ENCODE results near the gene HNRNPLL.

HNRNPLL gene

DNA sequence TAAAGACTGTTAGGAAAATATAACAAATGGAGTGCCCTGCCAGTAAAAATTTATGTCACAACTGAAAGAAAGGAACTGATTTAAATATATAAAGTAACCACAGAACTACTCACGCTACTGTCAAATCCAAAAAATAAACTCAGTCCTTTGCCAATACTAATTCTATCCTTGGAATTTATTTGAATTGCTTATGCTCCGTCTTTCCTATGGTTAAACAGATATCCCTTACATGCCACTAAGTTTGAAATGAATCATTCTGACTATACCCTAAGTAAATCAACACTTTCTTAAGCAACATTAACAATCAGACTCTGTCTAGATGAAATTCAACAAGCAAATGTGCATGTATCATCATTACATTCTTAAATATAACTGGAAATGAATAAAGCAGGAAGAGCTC is 9.8 kb downstream of the HNRNPLL start:
- no peak for DNase-seq (ENCODE audit: low spot score)

DNA sequence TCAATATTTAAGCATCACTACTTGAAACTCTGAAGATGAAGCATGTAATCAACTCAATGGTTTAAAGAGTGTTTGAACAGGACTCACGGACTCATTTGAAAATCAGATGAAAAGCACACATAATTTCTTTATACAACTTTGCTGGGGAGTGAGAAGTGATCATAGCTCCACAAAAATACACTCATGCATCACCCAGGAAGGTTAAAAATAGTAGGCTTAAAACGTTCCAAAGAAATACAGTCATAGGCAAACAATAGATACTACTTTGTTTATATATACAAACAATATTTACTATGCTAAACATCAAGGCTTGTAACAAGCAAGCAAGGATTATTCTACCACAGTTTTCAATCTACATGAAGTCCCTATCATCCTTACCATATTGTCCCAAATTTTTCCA is 11.6 kb downstream of the HNRNPLL start:
- no peak for DNase-seq (ENCODE audit: low spot score)

DNA sequence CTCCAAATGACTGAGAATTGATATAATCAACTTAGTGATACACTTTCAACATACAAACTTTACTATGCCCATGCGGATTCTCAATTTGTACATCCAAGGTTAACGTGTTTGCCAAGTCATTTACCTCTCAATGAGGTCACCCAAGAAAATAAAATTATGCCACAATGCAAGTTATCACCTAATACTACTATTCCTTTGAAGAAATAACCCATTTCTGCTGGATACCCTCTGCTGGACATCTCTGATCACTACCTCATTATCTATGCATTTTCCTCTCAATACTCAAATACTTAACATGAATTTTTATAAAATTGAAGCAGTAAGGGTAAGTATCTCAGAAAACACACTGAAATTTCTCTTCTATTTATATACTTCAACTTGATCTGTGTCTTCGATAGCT is 12.7 kb downstream of the HNRNPLL start:
- no peak for DNase-seq (ENCODE audit: low spot score)

DNA sequence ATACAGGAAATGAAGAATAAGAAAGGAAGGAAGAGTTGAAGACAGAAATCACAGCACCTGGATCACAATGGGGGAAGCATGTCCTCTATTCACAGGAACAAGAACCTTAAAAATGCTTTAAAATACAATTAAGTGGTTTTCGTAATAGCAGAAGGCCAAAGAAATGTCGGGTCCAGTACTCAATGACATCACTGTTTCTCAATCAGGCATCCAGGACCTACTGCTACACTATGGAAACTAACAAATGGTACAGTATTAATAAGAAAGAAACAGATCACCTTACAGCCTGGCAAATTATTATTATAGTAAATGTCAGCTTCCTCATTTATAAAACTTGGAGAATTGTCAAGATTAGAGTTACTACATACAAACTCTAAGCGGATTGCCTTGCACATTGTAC is 15.8 kb downstream of the HNRNPLL start:
- no peak for DNase-seq (ENCODE audit: low spot score)

DNA sequence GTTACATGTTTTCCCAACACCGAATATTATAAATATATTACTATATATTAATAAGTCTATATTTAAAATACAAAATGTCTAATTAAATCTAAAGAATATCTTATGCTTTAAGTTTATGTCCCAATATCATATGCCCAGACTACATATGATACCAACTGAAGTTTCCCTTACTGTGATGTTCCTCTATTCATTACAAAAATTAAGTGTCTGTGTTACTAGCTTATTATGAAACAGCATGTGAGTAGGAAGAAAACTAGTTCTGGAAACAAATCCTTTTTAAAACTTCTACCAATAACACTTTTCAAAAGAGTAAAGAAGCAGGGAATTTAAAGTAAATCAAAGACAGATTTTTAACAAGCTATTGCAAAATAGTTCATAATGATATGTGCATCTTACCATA is 17.8 kb downstream of the HNRNPLL start:
- no peak for DNase-seq (ENCODE audit: low spot score)

DNA sequence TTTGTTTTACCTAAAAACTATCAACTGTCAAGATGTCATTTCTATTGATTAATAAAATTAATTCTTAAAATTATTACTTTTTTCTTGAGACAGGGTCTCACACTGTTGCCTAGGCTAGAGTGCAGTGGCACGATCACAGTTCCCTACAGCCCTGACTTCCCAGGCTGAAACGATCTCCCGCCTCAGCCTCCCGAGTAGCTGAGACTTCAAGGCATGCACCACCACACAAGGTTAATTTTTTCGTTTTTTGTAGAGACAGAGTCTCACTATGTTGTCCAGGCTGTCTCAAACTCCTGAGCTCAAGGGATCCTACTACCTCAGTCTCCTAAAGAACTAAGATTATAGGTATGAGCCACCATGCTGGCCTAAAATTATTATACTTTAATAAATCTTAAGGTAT is 18.7 kb downstream of the HNRNPLL start:
- no peak for DNase-seq (ENCODE audit: low spot score)

DNA sequence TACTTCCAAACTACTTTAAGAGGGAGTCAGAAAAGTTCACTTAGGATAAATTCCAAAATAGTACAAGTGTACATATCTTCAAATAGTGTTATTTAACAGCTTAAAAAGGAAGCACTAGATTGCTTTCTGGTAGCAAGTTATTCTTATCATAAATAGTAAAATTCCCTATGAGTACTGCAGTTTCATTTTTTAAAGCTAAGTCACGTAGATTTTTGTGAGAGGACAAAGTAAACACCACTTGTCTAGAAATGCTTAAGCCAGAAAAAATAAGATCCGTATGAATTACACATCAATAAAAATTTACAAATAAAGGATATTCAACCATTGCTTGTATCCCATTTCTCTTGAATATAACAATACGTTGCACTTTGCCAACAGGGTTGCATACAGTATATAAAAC is 19.2 kb downstream of the HNRNPLL start:
- no peak for DNase-seq (ENCODE audit: low spot score)

DNA sequence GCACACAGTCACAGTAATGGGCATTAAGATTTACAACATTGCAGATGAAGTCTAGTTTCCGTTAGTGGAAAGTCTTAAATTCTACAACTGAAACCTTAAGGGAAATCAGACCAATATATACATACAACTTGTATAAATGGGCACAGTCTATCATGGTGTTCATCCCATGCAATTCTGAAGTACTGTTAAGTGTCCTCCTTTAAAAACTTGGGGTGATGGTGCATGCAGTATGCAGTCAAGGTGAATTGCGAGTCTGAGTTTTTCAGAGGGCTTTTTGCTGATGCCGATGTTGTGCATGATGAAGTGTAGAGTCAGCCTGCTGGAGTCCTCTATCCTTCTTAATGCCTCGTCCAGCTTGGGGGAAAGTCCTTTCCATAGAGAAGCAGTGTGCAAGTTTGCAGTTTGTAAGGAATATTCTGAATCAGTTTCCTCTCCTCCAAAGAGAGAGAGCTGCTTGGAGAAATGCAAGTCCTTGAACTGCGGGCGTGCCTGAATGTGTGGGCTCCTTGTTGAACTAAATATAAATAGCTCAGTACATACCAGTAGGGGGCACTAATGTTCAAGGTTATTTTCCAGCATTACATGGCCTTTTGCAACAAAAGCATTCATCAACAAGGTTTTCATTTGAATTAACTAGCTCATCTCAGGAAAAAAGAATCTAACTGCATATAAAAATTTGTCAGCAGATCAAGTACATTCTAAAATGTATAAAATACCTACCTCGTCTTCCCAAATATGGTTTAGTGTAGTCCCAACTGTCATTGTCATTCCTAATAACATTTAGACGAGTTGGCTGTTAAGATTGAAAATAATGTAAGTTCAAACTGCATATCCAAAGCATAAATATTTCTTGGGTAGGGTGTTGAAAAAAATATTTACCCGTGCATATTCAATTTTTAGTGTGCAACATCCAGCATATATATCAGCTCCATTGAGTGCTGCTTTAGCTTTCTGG is 21.3 kb downstream of the HNRNPLL start:
- DNase-seq (ENCODE audit: low spot score): no peak

DNA sequence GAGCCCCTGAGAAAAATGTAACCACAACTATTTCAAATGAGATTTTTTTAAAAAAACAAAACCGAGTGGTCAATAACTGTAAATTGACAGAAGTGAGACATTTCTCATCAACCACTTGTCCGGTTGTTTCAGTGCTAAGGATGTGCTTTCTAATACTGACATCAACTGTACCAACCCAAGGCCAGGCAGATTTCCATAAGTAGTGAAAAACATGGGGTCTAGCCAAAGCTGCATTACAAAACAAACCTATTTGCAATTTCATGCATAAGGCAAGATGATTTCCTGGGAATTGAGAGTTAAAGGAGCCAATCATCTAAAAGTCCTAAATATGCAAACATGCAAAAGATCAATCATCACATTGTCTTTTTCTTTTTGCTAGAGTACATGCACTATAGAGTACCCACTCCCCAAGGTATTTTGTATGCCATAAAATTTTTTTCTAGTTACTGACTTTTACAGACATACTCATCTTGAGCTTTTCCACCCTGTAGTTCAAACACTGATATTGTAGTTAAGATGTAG is 22.6 kb downstream of the HNRNPLL start:
- DNase-seq (ENCODE audit: low spot score): no peak

DNA sequence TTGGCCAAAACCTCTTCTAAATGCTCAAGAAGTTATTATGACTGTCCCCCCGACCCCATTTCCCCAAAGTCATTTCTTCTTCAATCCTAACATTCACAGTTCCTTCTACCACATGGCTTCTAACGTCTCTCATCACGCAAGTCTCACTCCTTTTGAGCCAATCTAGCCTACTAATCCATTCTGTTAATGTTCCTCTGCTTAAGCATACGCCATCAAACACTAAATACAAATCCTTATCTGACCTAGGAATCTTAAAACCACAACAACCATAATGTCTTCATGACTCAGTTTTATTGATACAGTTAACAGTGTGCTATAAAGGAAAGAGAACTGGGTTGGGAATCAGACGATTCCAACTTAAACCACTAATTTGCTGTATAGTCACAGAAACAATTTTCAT is 23.9 kb downstream of the HNRNPLL start:
- DNase-seq (ENCODE audit: low spot score): no peak

DNA sequence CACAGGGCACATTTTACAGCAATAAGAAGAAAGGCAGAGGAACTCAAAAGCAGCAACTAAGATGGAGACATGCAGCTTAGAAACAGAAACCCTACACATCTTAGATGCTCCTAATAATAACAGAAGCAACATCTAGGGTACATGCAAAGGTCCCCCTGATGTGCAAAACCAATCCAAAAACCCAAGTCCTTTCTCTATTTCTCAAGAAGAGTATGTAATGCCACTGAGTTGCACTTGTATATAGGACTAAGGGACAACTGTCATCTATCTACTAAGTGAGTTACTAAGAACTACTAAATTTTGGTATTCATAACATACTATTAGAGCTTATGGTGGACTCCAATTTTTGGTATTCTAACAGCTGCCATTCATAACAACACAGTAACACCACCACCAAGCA is 28.4 kb downstream of the HNRNPLL start:
- no peak for DNase-seq (ENCODE audit: low spot score)

DNA sequence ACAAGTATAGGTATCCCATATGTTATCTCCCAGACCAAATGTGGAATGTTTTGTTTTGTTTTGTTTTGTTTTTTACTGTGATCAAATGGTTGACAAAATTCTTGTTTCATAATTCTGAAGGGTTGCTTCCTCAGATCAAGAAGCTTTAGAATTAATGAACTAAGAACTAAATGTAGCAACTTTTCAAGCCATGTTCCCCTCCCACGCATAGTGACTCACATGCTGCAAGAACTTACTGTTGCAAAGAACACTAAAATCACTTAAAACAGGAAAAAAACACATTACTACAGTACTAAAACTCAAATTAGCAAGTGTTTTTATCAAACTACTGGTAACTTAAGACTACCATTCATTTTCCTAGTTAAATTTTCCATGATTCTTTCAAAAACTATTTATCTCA is 30.6 kb downstream of the HNRNPLL start:
- DNase-seq (ENCODE audit: low spot score): no peak

DNA sequence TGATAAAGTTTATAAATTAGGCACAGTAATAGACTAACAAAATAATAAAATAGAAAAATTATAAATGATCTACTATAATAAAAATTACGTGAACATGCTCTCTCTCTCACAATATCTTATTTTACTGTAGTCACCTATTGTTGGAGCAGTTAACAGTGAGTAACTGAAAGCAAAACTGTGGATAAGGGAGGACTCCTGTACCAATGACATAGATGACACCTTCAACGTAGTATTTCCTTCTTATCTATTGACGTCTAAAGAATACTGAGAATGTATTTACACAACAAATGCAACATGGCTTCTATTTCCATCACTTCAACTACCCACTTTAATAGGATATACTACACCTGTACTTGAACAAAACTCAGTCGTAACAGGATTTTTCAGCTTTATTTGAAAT is 31.5 kb downstream of the HNRNPLL start:
- DNase-seq (ENCODE audit: low spot score): no peak

DNA sequence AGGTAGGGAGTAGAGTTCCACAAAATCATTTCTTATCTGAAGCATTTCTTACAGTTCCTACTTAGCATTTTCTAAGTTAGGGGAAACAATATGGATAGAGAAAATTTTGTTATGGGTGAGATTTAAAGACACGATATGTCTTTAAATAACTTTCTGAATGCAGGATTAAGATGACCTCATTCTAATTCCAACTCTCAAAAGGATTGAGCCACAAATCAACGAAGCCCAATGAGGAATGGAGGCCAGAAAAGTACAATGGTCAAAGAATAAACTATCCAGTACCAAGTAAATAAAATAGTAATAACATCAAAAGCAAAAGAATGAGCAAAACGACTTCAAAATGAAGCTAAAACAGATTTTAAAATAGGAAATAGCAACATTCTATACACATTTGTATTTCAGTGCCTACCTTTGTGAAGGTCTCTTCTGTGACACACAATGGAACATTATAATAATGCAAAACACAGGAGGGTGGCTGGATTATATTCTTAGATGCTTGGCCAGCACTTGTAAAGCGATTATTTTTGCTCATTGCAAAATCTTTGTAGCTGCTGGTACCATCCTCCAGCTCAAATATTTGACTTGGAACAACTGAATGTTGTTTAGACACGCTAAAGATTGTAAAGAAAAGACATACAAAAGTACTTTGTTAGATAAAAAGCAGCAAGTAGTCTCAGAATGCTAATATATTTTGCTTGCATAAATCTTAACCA is 33.8 kb downstream of the HNRNPLL start:
- DNase-seq (ENCODE audit: low spot score): no peak

DNA sequence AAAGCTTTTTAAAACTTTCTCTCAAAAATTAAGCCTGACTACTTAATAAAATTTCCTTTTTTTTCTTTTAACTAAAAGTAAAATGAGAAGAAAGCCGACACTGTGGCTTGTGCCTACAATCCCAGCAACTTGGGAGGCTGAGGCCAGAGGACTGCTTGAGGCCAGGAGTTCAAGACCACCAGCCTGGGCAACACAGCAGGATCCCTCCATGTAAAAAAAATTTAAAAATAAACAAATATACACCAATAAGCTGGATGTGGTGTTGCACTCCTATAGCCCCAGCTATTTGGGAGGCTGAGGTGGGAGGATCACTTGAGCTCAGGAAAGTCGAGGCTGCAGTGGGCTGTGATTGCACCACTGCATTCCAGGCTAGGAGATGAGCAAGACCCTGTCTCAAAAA is 37.4 kb downstream of the HNRNPLL start:
- DNase-seq (ENCODE audit: low spot score): no peak

DNA sequence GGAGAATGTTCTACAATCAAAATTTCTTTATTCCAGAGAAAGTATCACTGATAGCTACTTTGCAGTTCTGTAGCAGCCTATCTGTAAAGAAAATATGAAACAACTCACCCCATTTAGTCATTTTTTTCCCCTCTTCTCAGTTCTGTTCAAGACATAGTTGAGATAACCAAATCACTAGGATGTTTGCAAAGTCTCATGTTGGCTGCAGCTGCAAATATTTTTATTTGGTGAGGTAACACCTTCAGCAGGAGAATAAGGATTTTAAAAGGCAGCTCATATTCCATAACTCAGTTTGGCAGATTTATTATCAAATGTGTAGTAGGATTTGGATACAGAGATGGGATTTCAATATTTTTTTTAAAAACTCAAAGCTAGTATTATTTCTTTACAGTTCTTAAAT is 41.0 kb downstream of the HNRNPLL start:
- no peak for DNase-seq (ENCODE audit: low spot score)

DNA sequence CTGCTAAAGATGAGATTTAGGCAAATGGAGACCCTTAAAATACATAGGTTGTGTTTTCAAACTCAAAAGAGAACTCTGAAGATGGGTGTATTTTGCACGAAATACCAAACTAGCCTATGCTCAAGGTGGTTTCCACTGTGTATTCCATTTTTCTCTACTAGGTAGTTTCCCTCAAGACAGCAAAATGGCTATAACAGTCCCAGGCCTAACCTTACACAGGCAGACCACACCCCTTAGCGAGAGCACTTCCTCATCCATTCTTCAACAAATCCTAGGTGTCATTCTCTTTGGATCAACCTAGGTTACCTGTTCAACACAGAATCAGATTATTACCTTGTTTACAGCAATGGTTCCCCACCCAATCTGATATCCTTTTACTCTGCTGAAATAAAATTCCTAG is 42.6 kb downstream of the HNRNPLL start:
- no peak for DNase-seq (ENCODE audit: low spot score)

DNA sequence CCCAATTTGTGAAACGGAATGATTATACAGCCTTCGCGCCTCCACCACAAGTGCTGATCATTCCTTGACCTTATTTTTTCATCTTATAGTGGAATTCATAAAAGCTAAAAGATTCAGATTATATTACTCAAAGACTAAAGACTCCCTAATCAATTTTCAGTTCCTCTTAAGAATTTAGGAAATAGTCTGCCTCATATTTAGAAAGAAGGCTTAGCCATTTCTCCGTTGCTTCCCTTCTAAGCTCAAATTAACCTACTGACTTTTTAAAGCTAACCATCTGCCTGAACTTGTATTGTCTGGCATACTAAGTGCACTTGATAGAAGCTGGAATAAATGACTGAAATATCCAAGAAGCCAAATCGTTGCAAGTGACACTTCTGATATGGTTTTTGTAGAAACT is 44.7 kb downstream of the HNRNPLL start:
- no peak for DNase-seq (ENCODE audit: low spot score)

DNA sequence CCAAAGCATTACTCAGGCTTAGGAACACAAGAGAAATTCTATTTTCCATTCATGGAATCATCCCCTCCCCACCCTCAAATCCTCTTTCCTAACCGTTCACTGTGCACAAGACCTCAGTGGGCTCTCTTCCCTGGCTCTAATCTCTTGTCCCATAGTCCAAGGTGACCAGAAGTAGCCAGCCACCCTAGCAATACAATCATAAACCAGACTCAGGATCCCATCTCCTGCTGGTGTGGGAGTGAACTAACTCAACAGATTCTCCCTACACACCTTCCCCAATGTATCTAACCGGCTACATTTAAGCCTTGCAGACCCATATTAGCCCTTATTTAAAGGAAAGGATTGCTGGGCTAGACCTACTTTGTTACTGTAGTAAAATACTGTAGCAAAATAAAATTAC is 45.5 kb downstream of the HNRNPLL start:
- no peak for DNase-seq (ENCODE audit: low spot score)

DNA sequence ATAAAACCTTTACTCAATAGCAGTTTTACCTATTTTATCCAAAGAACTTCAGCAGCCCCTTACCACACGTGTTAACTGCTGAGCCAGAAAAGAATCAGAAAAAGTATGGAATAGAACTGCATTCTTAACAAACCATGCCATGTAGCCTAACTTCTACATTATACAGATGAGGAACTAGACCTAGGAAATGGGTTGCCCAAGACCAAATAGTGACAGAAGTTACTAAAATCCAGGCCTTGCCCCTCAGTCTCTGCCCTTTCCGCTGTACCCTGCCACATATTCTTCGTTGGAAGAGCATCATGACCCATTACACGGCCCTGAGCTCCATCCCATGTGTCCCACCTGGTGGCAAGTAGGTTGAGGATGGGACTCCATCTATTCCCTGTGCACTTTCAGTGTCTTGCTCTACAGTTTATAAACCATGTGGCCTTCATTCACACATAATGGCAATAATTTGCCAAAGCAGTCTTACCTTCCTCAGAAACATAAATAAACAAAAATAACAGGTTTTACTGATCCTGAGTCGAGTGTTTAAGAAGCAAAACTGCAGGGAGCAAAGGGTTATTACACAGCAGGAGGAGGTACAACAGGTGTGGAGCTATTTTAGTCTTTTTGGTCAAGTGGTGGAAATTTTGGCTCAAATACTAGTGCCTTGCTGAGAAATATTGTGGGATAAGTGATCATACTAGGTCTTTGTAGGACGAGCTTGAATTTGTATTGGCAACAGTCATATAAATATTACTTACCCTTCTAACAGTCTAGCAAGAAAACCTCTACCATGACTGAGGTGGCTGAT is 46.5 kb downstream of the HNRNPLL start:
- no peak for DNase-seq (ENCODE audit: low spot score)

DNA sequence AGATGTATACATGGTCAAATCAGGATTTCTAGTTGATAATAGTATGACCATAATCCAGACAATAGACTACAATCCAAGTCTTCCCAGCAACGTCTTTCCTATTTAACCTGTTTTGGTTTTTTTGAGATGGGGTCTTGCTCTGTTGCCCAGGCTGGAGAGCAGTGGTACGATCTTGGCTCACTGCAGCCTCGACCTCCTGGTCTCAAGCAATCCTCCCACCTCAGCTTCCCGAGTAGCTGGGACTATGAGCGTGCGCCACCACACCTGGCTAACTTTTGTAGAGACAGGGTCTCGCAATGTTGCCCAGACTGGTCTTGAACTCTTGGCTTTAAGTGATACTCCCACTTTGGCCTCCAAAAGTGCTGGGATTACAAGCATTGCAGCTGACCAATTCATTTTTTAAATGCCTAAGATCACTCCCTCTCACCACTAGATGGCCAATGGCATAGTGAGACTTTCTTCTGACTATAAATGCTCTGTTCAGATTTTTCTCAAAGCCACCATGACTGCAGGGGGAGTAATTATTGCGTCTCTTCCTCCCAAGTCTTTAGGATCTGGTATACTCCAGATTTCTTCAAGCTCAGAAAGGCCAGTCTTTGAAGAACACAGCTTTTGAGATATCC is 47.6 kb downstream of the HNRNPLL start:
- no peak for DNase-seq (ENCODE audit: low spot score)

DNA sequence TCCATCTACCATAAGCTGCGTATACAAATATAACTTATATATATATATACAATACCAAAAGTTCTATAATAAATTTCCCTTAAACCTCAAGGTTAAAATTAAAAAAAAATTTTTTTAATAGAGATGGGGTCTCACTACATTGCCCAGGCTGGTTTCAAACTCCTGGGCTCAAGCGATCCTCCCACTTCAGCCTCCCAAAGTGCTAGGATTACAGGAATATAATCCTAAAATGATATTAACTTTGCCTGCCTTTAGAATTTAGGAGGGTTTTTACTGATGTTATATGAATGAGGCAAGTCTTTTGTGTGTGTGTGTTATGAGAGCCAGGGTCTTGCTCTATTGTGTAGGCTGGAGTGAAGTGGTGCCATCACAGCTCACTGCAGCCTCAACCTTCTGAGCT is 49.2 kb downstream of the HNRNPLL start:
- no peak for DNase-seq (ENCODE audit: low spot score)
